ENCODE measurements around the gene GRID1.
"Not testable (repeated sequence)": the region's sequence is repeated elsewhere in the genome, so short reads cannot be mapped to it uniquely, and the experiment has no call there.

The GRID1 gene

GRCh38 chr10:86111902-86112545, 254.6 kb downstream of the GRID1 start:
- no peak for DNase-seq (ENCODE audit: low read depth)
- H3K4me3 ChIP-seq (replicated peaks; ENCODE audit: low read depth, low read length): no peak overlapping the region
- no peak for TF ChIP-seq CTCF (IDR thresholded peaks at IDR 0.05; ENCODE audit: low read length, missing control alignments)

- TF ChIP-seq CTCF (IDR thresholded peaks at IDR 0.05; ENCODE audit: low read length, missing control alignments): no peak
- no peak overlapping the region for H3K4me3 ChIP-seq (replicated peaks; ENCODE audit: low read depth, low read length)
- no peak for DNase-seq (ENCODE audit: low read depth)
Observed at GRCh38 chr10:86110156-86110786, 256.3 kb downstream of the GRID1 start.

GRCh38 chr10:86109421-86109820, 257.2 kb downstream of the GRID1 start:
- no peak for DNase-seq (ENCODE audit: low read depth)
- H3K4me3 ChIP-seq (replicated peaks; ENCODE audit: low read depth, low read length): no peak overlapping the region
- no peak for TF ChIP-seq CTCF (IDR thresholded peaks at IDR 0.05; ENCODE audit: low read length, missing control alignments)

GRCh38 chr10:86108696-86109095, 257.9 kb downstream of the GRID1 start:
- TF ChIP-seq CTCF (IDR thresholded peaks at IDR 0.05; ENCODE audit: low read length, missing control alignments): no peak
- no peak overlapping the region for H3K4me3 ChIP-seq (replicated peaks; ENCODE audit: low read depth, low read length)
- DNase-seq (ENCODE audit: low read depth): no peak

- not testable (repeated sequence) for DNase-seq (ENCODE audit: low read depth); H3K4me3 ChIP-seq (replicated peaks; ENCODE audit: low read depth, low read length)
Observed at GRCh38 chr10:86107611-86108310, 258.8 kb downstream of the GRID1 start.

- DNase-seq (ENCODE audit: low read depth): no peak
- H3K4me3 ChIP-seq (replicated peaks; ENCODE audit: low read depth, low read length): no peak overlapping the region
- TF ChIP-seq CTCF (IDR thresholded peaks at IDR 0.05; ENCODE audit: low read length, missing control alignments): no peak
Observed at GRCh38 chr10:86107131-86107530, 259.5 kb downstream of the GRID1 start.

- DNase-seq (ENCODE audit: low read depth): no peak
- no peak for TF ChIP-seq CTCF (IDR thresholded peaks at IDR 0.05; ENCODE audit: low read length, missing control alignments)
- H3K4me3 ChIP-seq (replicated peaks; ENCODE audit: low read depth, low read length): no peak overlapping the region
Observed at GRCh38 chr10:86106616-86107015, 260.0 kb downstream of the GRID1 start.

All from fibroblast of pulmonary artery (primary cell).